ENCODE data around the gene CYBB.
"Not testable (repeated sequence)": the region's sequence is repeated elsewhere in the genome, so short reads cannot be mapped to it uniquely, and the experiment has no call there.

CYBB gene

DNA sequence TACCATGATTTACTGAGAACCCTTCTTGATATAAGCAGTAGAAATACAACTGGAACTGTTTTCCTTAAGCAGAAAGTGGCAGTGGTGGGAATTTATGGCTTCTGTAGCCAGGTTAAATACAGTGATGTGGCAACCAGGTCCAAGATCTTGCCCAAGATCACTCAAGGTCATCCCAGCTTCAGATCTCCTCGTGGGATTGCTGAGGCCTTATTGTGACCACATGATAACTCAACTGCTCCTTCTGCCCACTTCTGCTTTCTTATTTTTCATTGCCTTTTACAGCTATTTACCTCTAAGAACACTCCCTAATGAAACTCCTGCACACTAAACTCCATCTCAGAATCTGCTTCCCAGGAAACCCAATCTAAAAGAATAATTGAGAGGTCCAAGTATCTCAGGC lies 12.4 kb upstream of the CYBB start:
- DNase-seq (ENCODE audit: insufficient read length, low spot score) (no peak), FAIRE-seq (no peak)
- no peak for TF ChIP-seq POLR2A (IDR thresholded peaks at IDR 0.05; ENCODE audit: low read depth, low read length)

DNA sequence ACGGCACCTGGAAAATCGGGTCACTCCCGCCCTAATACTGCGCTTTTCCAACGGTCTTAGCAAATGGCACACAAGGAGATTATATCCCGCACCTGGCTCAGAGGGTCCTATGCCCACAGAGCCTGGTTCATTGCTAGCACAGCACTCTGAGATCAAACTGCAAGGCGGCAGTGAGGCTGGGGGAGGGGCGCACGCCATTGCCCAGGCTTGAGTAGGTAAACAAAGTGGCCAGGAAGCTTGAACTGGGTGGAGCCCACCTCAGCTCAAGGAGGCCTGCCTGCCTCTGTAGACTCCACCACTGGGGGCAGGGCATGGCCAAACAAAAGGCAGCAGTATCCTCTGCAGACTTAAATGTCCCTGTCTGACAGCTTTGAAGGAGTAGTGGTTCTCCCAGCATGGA lies 11.0 kb upstream of the CYBB start:
- FAIRE-seq; DNase-seq (ENCODE audit: insufficient read length, low spot score): not testable (repeated sequence)

DNA sequence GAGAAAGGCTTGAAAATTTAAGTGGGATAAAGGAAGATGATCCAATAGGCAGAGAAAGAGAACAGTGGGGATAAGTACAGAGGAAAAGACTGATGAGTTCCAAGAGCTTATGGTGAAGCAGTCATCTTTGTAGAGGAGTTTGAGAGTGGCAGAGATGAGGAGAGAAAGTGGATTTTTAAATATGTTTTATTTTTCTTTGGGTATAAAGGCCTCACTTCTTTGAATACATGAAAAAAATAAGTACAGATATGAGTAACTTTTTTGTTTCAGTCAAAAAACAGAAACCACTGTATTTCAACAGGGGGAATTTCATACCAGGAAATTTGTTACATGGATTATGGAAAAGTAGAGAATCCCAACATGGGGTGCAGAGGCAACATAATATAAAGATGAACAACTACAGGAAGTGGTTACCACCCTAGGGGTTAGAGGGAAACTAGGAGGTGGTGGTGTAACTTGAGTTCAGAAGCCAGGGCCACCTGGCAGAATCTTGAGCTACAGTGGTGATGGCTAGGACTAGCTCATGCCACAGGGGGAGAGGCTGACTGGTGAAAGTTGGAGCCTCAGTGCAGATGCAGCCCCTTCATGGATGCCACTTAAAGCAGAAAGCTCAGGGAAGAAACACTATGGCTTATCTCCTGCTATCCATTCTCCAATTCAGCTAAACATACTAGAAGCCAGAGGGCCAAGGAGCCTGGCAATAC lies 3.4 kb upstream of the CYBB start:
- TF ChIP-seq POLR2A (IDR thresholded peaks at IDR 0.05; ENCODE audit: low read depth, low read length): no peak
- DNase-seq (ENCODE audit: insufficient read length, low spot score) (no peak), FAIRE-seq (no peak)

DNA sequence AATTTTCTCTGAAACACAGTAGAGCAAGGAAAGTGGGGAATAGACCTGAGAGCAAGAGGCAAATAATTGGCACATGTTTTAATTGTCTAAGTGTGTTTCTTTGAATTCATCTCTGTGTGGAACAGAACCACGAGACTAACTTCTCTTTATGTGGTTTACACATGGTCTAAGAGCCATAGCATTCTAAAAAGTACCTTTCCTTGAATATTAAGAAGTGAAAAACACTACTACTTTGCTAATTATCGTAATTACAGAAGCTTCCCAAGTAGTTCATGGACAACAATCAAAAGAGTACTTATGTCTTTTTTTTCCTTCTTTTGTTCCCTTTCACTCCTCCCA lies 2.9 kb upstream of the CYBB start:
- no peak for DNase-seq (ENCODE audit: insufficient read length, low spot score)
- no peak for FAIRE-seq
- TF ChIP-seq POLR2A (IDR thresholded peaks at IDR 0.05; ENCODE audit: low read depth, low read length): no peak

DNA sequence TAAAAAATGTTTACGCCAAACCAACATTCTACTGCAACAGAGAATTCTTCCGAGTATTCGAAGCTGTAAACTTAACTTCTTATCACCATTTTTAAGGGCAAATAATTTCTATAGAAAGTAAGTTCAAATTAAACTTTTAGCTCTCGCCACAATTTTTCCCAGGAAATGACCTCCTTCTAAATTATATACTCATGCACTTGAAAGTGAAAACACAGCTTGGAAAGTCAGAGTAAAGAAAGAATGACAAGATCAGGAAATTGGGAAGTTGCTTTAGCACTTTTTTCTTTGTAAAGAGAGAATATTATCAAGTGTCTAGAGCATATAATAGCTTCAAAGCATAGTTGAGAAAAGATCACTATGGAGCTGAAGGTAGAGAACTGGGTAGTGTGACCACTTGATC lies 1.2 kb downstream of the CYBB start:
- DNase-seq (ENCODE audit: insufficient read length, low spot score): no peak
- no peak for TF ChIP-seq POLR2A (IDR thresholded peaks at IDR 0.05; ENCODE audit: low read depth, low read length)
- FAIRE-seq: no peak

DNA sequence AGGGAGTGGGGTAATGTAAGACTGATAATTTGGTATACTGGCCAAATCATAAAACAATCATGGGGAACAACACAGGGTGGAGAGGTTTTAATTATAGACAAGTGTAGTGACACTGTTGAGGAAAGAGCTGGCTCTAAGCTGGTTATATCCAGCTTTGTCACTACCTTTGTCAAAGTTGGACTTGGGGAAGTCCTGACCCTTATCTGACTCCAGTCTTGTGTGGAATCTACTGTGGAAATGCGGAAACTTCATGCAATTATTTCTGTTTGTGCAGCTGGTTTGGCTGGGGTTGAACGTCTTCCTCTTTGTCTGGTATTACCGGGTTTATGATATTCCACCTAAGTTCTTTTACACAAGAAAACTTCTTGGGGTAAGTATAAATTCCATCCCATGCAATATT lies 2.0 kb downstream of the CYBB start:
- no peak for FAIRE-seq
- TF ChIP-seq POLR2A (IDR thresholded peaks at IDR 0.05; ENCODE audit: low read depth, low read length): no peak

DNA sequence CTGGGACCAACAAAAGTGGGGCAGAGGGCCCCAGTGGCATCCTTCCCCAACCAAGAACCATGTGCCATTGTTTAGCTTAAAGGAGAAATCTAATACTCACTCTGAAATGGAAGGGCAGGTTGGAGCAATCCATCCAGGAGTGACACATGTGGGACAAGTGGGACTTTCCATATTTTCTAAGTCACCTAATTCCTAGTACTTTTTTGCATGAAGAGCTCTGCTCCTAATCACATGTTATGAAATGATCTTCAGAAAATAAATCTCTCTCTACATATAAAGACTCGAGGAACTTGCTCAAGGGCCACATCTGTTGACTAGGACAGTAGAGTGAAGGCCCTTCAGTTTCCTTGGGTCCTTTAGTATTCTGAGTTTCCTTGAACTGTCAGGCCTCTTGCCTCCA lies 2.5 kb downstream of the CYBB start:
- TF ChIP-seq POLR2A (IDR thresholded peaks at IDR 0.05; ENCODE audit: low read depth, low read length): no peak
- FAIRE-seq (no peak), DNase-seq (ENCODE audit: insufficient read length, low spot score) (no peak)

More for the DNA sequence above, 2.0 kb downstream of the CYBB start:
- DNase-seq (ENCODE audit: insufficient read length, low spot score): no peak

DNA sequence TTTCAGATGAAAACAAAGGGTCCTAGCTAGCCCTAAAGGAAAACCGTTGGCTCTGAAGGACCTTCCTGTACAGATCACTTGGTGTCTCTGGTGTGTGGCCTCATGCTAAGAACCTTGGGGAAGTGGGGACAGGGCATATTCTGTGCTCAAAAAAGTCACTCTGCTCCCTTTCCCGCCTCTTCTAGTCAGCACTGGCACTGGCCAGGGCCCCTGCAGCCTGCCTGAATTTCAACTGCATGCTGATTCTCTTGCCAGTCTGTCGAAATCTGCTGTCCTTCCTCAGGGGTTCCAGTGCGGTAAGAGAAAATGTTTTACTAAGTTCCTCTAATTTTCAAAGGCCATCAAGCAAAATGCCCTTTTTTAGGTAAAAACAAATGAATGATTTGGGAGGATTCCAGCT lies 3.4 kb downstream of the CYBB start:
- DNase-seq (ENCODE audit: insufficient read length, low spot score): no peak
- no peak for FAIRE-seq
- TF ChIP-seq POLR2A (IDR thresholded peaks at IDR 0.05; ENCODE audit: low read depth, low read length): no peak

DNA sequence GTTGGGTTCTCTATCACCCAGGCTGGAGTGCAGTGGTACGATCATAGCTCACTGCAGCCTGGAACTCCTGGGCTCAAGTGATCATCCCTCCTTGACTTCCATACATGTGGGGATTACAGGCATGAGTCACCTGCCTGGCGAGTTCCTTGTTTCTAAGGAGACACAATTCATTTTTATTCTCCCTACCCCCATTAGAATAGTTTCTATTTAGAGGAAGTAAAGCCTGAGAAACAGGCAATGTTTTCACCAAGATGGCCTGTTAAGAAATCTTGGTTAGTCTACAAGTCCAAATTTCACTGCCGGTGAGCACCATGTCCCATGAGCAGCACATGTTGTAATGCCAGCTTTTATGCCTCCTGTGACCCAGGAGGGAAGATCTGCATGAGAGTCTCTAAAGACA lies 5.7 kb downstream of the CYBB start:
- DNase-seq (ENCODE audit: insufficient read length, low spot score): no peak
- no peak for FAIRE-seq
- TF ChIP-seq POLR2A (IDR thresholded peaks at IDR 0.05; ENCODE audit: low read depth, low read length): no peak

DNA sequence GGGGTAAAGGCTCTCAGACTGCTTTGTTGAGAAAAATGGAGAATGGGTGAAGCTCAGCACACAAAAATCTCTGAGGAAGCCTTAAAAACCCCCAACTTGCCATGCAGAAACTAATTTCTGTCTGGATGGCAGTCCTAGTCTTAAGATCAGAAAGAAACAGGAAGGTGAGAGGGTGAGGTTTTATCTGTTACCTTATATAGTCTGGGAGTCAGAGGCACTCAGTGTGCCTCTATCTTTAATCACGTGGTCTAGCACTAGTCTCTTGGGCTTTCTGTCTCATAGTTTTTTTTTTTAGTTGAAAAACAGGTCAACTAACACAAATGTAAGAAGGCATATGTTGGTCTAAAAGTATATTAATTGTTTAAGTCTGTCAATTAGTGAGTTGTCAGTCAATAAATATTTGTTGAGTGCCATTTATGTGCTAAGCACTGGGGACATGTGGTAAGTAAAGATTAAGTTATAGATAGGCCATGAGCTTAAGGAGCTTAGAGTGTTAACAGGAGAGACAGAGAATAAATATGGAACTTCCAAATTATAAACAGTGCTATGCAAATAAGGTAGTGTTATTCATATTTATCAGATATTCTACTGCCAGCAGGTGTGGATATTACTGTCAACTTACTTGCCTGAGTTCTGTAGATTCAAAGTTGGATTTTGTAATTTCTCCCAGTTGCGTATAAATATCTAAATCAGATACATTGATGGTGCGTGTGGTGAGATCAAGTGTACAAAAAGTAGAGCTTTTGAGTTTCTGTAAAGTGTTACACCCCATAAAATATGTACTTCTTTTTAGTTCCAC lies 7.0 kb downstream of the CYBB start:
- DNase-seq (ENCODE audit: insufficient read length, low spot score) (no peak), FAIRE-seq (no peak)
- TF ChIP-seq POLR2A (IDR thresholded peaks at IDR 0.05; ENCODE audit: low read depth, low read length): no peak

DNA sequence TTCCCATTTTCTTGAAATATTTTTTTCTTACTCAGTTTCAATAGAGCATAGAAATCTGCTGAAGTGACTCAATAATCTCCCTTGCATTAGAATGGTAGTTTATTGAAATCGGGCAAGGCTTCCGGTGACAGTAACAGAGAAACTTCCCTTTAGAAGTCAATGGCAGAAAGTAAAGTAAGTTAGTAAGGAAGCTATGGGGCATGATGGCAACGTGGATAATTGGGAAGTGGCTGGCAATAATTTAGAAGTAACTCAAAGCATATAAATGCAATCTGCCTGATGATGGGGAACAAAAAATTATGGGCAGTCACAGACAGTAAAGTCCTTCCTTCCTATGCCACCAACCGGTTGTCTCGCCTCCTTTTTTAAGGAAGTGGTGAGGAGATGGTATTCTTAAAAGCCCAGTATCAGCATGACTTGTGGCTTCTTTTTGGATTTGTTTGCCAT lies 7.6 kb downstream of the CYBB start:
- no peak for DNase-seq (ENCODE audit: insufficient read length, low spot score)
- TF ChIP-seq POLR2A (IDR thresholded peaks at IDR 0.05; ENCODE audit: low read depth, low read length): no peak
- FAIRE-seq: no peak

DNA sequence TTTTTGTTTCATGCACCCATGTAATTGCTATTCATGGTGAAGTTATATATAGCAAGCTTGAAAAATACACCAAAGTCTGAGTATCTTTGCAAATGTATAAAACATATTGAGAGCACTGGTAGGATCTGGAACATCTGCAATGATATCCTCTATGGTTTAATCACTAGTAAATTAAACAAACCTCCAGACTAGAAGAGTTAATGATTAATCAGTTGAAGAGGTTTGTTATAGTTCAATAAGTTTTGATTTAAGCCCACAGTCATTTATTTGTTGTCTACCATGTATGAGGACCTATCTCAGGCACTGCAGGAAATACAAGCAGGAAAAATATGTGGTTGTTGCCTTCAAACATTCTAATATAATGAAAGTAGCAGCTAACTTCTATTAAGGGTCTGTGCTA lies 16.5 kb downstream of the CYBB start:
- no peak for FAIRE-seq

DNA sequence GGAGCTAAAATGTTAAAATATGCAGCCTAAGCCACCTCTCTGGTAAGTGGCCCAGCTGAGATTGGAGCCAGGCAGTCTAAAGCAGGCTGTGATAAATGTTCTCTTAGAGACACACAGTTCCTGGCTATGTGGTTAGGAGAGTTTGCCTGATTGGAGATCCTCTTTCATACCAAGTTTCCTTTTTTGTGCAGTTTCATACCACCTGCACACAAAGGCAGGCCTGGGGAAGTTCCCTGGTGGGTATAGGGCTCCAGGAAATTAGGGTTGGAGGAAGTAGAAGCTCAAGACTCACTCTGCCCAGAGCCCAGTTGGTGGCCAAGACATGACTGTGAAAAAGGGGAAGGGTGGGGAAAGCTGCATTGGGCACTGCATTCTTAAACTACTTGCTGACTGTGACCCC lies 16.9 kb downstream of the CYBB start:
- no peak for DNase-seq (ENCODE audit: insufficient read length, low spot score)
- no peak for FAIRE-seq
- no peak for TF ChIP-seq POLR2A (IDR thresholded peaks at IDR 0.05; ENCODE audit: low read depth, low read length)

More for the DNA sequence above, 16.5 kb downstream of the CYBB start:
- no peak for TF ChIP-seq POLR2A (IDR thresholded peaks at IDR 0.05; ENCODE audit: low read depth, low read length)
- DNase-seq (ENCODE audit: insufficient read length, low spot score): no peak

DNA sequence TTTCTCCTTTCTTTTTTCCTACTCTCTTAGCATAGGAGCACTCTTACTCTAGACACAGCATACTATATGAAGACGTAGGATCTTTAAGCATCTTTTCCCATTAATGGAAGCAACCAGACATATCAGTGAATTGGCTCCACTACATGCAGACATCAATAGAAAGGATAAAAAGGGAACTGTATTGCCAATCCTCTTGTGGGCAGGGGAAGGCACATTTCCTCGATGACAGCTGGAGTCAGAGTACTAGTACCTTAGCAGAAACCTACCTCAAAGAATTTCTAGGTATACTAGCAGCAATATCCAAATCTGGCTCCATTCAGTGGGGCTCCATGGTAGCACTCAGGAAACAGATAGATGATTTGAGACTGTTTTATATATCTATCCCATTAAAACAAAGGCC lies 20.1 kb downstream of the CYBB start:
- FAIRE-seq: no peak
- no peak for DNase-seq (ENCODE audit: insufficient read length, low spot score)
- no peak for TF ChIP-seq POLR2A (IDR thresholded peaks at IDR 0.05; ENCODE audit: low read depth, low read length)

DNA sequence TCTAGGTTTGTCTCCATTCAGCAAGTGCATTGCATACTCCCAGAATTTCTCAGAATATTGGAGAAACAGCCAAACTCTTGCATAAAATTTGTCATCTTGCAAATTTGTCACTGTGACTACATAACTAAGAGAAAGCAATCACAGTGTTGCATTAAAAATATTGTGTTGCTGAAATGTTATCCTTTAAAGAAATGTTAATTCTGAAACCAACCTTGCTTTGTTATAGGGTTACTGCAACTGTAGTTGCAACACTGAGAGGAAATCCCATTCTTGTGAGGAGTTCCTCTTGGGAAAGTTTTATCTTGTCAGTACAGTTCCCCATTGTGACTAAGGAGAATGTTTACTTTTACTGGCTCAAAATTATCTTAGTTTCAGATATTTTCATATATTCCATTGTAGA lies 20.9 kb downstream of the CYBB start:
- TF ChIP-seq POLR2A (IDR thresholded peaks at IDR 0.05; ENCODE audit: low read depth, low read length): no peak
- FAIRE-seq (no peak), DNase-seq (ENCODE audit: insufficient read length, low spot score) (no peak)
